Activated naive CD8-positive, alpha-beta T cell treated with anti-CD3 and anti-CD28 coated beads, Interleukin-2, amount 50 U/mL, for 24 hours (primary cell): ENCODE data around the gene C2orf49.

Experiments
- ATAC-seq: fragments of 150-1000 bp; cut with Tn5 transposase; one replicate; pipeline ENCODE4 v1.10.0; 2021
- DNase-seq: peaks from one replicate; pipeline ENCODE4 v3.0.0; 2021
- H3K27ac Mint-ChIP-seq: one replicate; pipeline ENCODE4 v1.8.0; 2021; ENCODE audit warnings: mild to moderate bottlenecking, mixed read lengths
- H3K27me3 Mint-ChIP-seq: one replicate; pipeline ENCODE4 v1.8.0; 2021; ENCODE audit warnings: mixed read lengths
- H3K36me3 Mint-ChIP-seq: one replicate; pipeline ENCODE4 v1.8.0; 2021; ENCODE audit warnings: low read depth, mixed read lengths
- H3K4me1 Mint-ChIP-seq: one replicate; pipeline ENCODE4 v1.8.0; 2021; ENCODE audit warnings: mixed read lengths
- H3K4me3 Mint-ChIP-seq: one replicate; pipeline ENCODE4 v1.8.0; 2021; ENCODE audit warnings: mild to moderate bottlenecking, moderate library complexity, mixed read lengths
- H3K9me3 Mint-ChIP-seq: one replicate; pipeline ENCODE4 v1.8.0; 2021; ENCODE audit warnings: mixed read lengths

Gene C2orf49

GRCh38 chr2:105378276-105378840, 41.0 kb downstream of the C2orf49 start:
- DNase-seq: no peak
- ATAC-seq: no peak
- Mint-ChIP-seq H3K4me3 (no peak overlapping the region), H3K4me1 (peaks cover 10% of the 10 kb centered on the region), H3K27me3 (no peaks in the 10 kb centered on the region), H3K9me3 (no peaks in the 10 kb centered on the region), H3K27ac (no peak overlapping the region), H3K36me3 (peaks cover 3% of the 10 kb centered on the region)

GRCh38 chr2:105378921-105379383, 41.6 kb downstream of the C2orf49 start:
- no peaks in the 10 kb centered on the region for H3K27me3 Mint-ChIP-seq
- peaks cover 9% of the 10 kb centered on the region for H3K4me1 Mint-ChIP-seq
- no peak for ATAC-seq
- no peak overlapping the region for H3K4me3 Mint-ChIP-seq
- no peak overlapping the region for H3K27ac Mint-ChIP-seq
- peaks cover 3% of the 10 kb centered on the region for H3K36me3 Mint-ChIP-seq
- no peak for DNase-seq
- H3K9me3 Mint-ChIP-seq: no peaks in the 10 kb centered on the region

GRCh38 chr2:105379741-105380186, 42.4 kb downstream of the C2orf49 start:
- no peaks in the 10 kb centered on the region for H3K9me3 Mint-ChIP-seq
- DNase-seq (no peak), ATAC-seq (no peak)
- H3K27me3 Mint-ChIP-seq: no peaks in the 10 kb centered on the region
- no peak overlapping the region for H3K4me3 Mint-ChIP-seq
- H3K27ac Mint-ChIP-seq: no peak overlapping the region
- peaks cover 3% of the 10 kb centered on the region for H3K36me3 Mint-ChIP-seq
- H3K4me1 Mint-ChIP-seq: peaks cover 7% of the 10 kb centered on the region

GRCh38 chr2:105380432-105381100, 43.2 kb downstream of the C2orf49 start:
- Mint-ChIP-seq H3K4me1 (peaks cover 7% of the 10 kb centered on the region), H3K27ac (peak overlapping the region; percentile 73), H3K9me3 (no peaks in the 10 kb centered on the region), H3K36me3 (peaks cover 5% of the 10 kb centered on the region), H3K27me3 (no peaks in the 10 kb centered on the region), H3K4me3 (no peak overlapping the region)
- DNase-seq: no peak
- no peak for ATAC-seq

GRCh38 chr2:105381101-105381668, 43.8 kb downstream of the C2orf49 start:
- H3K9me3 Mint-ChIP-seq: no peaks in the 10 kb centered on the region
- no peak for DNase-seq
- no peak for ATAC-seq
- no peak overlapping the region for H3K4me3 Mint-ChIP-seq
- H3K27me3 Mint-ChIP-seq: no peaks in the 10 kb centered on the region
- H3K36me3 Mint-ChIP-seq: peaks cover 5% of the 10 kb centered on the region
- H3K4me1 Mint-ChIP-seq: peaks cover 7% of the 10 kb centered on the region
- no peak overlapping the region for H3K27ac Mint-ChIP-seq

GRCh38 chr2:105382177-105382576, 44.8 kb downstream of the C2orf49 start:
- H3K4me1 Mint-ChIP-seq: peaks cover 7% of the 10 kb centered on the region
- no peak overlapping the region for H3K4me3 Mint-ChIP-seq
- DNase-seq: no peak
- H3K27me3 Mint-ChIP-seq: no peaks in the 10 kb centered on the region
- no peak overlapping the region for H3K27ac Mint-ChIP-seq
- H3K9me3 Mint-ChIP-seq: no peaks in the 10 kb centered on the region
- ATAC-seq: no peak
- H3K36me3 Mint-ChIP-seq: peaks cover 2% of the 10 kb centered on the region

- no peaks in the 10 kb centered on the region for H3K9me3 Mint-ChIP-seq
- no peak overlapping the region for H3K27ac Mint-ChIP-seq
- DNase-seq: no peak
- no peak overlapping the region for H3K4me3 Mint-ChIP-seq
- no peak for ATAC-seq
- no peaks in the 10 kb centered on the region for H3K27me3 Mint-ChIP-seq
- H3K36me3 Mint-ChIP-seq: peaks cover 2% of the 10 kb centered on the region
- peaks cover 7% of the 10 kb centered on the region for H3K4me1 Mint-ChIP-seq
Measured at GRCh38 chr2:105383432-105384166, 46.3 kb downstream of the C2orf49 start.

- peaks cover 2% of the 10 kb centered on the region for H3K36me3 Mint-ChIP-seq
- ATAC-seq (no peak), DNase-seq (no peak)
- H3K27me3 Mint-ChIP-seq: no peaks in the 10 kb centered on the region
- peaks cover 7% of the 10 kb centered on the region for H3K4me1 Mint-ChIP-seq
- H3K27ac Mint-ChIP-seq: no peak overlapping the region
- no peaks in the 10 kb centered on the region for H3K9me3 Mint-ChIP-seq
- no peak overlapping the region for H3K4me3 Mint-ChIP-seq
Measured at GRCh38 chr2:105384216-105384615, 46.9 kb downstream of the C2orf49 start.

- no peak overlapping the region for H3K27ac Mint-ChIP-seq
- DNase-seq (no peak), ATAC-seq (no peak)
- peaks cover 7% of the 10 kb centered on the region for H3K4me1 Mint-ChIP-seq
- no peaks in the 10 kb centered on the region for H3K9me3 Mint-ChIP-seq
- H3K4me3 Mint-ChIP-seq: no peak overlapping the region
- H3K36me3 Mint-ChIP-seq: peaks cover 2% of the 10 kb centered on the region
- H3K27me3 Mint-ChIP-seq: no peaks in the 10 kb centered on the region
Measured at GRCh38 chr2:105384861-105385260, 47.5 kb downstream of the C2orf49 start.

GRCh38 chr2:105385731-105386540, 48.6 kb downstream of the C2orf49 start:
- ATAC-seq (no peak), DNase-seq (no peak)
- Mint-ChIP-seq H3K27me3 (no peaks in the 10 kb centered on the region), H3K4me3 (no peak overlapping the region), H3K4me1 (peaks cover under 1% of the 10 kb centered on the region), H3K9me3 (no peaks in the 10 kb centered on the region), H3K27ac (no peak overlapping the region), H3K36me3 (peaks cover 2% of the 10 kb centered on the region)

GRCh38 chr2:105387225-105387624, 49.9 kb downstream of the C2orf49 start:
- no peak overlapping the region for H3K27ac Mint-ChIP-seq
- no peaks in the 10 kb centered on the region for H3K27me3 Mint-ChIP-seq
- ATAC-seq (no peak), DNase-seq (no peak)
- no peak overlapping the region for H3K4me3 Mint-ChIP-seq
- H3K9me3 Mint-ChIP-seq: no peaks in the 10 kb centered on the region
- no peaks in the 10 kb centered on the region for H3K4me1 Mint-ChIP-seq
- peaks cover 2% of the 10 kb centered on the region for H3K36me3 Mint-ChIP-seq

- ATAC-seq (no peak), DNase-seq (no peak)
- Mint-ChIP-seq H3K27ac (no peak overlapping the region), H3K4me1 (no peaks in the 10 kb centered on the region), H3K4me3 (no peak overlapping the region), H3K9me3 (no peaks in the 10 kb centered on the region), H3K36me3 (peaks cover 2% of the 10 kb centered on the region), H3K27me3 (no peaks in the 10 kb centered on the region)
Measured at GRCh38 chr2:105388971-105389381, 51.6 kb downstream of the C2orf49 start.

GRCh38 chr2:105390454-105390853, 53.1 kb downstream of the C2orf49 start:
- DNase-seq: no peak
- peaks cover 1% of the 10 kb centered on the region for H3K27me3 Mint-ChIP-seq
- no peak overlapping the region for H3K27ac Mint-ChIP-seq
- H3K9me3 Mint-ChIP-seq: no peaks in the 10 kb centered on the region
- no peaks in the 10 kb centered on the region for H3K4me1 Mint-ChIP-seq
- H3K4me3 Mint-ChIP-seq: no peak overlapping the region
- ATAC-seq: no peak
- H3K36me3 Mint-ChIP-seq: no peaks in the 10 kb centered on the region

- ATAC-seq (no peak), DNase-seq (no peak)
- Mint-ChIP-seq H3K27ac (no peak overlapping the region), H3K4me1 (peaks cover 4% of the 10 kb centered on the region), H3K4me3 (no peak overlapping the region), H3K36me3 (no peaks in the 10 kb centered on the region), H3K9me3 (no peaks in the 10 kb centered on the region), H3K27me3 (peaks cover 1% of the 10 kb centered on the region)
Measured at GRCh38 chr2:105391058-105391627, 53.8 kb downstream of the C2orf49 start.
